Fibroblast of lung (primary cell): ENCODE measurements around the gene PLEKHH2.

ENCODE experiments used
- CTCF ChIP-seq, 2 donors: IDR thresholded peaks in 1 of 2; conservative IDR thresholded peaks in 1 of 2; 1 replicate in 1 of 2; 2 replicates in 1 of 2; pipeline ENCODE4 v1.5.1; 2011 to 2012; ENCODE audit warnings: low read length in 2 of 2, control low read depth in 1 of 2, inconsistent platforms in 1 of 2, low read depth in 1 of 2, mild to moderate bottlenecking in 1 of 2
- EZH2 ChIP-seq: IDR thresholded peaks from 2 replicates; pipeline ENCODE4 v1.5.1; 2012; ENCODE audit warnings: low read length, control low read depth, mild to moderate bottlenecking; ENCODE audit errors: missing control alignments

- no peak for TF ChIP-seq CTCF (conservative IDR thresholded peaks at IDR 0.05 in 1 of 2, IDR thresholded peaks at IDR 0.05 in 1 of 2; ENCODE audit: low read depth in 1 of 2, low read length in 2 of 2)
- TF ChIP-seq EZH2, result no peak
Observed at GRCh38 chr2:43637030-43637803, at the start of gene PLEKHH2.
